Dedifferentiated amniotic fluid mesenchymal stem cell (primary cell): ENCODE results near the gene GZMA.

Experiments used
- DNase-seq: peaks from one replicate; pipeline ENCODE4 v3.0.0-alpha.2; 2016; ENCODE audit errors: extremely low spot score

GZMA gene

DNA sequence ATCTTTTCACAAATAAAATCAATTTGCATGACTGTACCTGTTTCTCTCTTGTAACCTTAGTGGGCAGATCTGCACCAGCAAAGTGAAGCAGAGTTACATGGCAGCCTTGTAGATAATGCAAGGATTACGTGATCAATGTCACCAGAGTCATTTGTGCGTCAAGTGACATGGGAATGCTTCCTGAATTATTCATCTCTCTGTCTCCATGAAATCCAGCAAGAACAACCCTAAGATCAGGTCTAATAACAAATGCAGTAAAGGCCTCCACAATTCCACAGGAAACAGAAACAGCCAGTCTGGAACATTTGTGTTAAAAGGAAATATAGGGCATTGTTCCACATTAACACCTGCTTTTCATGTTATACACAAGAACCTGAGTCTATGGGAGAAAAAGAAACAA is 7.8 kb downstream of the GZMA start:
- DNase-seq, result no peak

DNA sequence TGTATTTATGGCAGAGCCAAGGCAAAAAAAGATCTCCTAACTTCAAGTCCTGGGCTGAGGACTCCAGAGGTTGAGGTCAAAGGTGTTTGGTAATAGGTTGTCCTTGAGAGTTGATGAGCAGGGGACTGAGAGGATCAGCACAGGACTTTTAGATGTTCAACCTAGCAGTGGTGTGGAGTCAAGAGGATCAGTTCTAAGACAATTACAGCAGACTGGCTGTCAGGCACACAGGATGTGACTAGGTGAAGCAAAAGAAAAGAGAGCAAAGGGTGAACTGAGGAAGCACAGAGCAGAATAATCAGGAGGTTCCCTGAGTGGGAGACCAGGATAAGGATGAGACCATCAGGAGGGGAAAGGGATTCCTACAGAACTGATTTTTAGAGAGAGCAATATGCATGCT is 10.9 kb downstream of the GZMA start:
- DNase-seq, result no peak

DNA sequence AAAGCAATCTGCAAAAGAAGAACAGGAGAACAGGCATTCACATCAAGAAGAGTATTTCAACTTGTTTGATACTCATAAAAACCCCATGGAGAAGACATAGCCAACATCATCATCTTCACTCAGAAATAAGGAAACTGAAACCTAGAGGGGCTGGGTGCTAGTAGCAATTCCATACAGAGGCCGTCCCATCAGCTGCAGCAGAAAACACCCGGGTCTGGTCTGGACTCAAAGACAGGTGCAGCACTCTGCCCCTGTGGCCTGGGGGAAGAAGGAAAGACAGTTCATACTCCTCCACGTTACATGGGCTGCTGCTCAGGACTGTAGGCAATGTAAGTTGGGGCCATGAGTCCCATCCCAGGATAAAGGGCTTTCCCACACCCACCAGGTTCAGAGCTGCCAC is 11.6 kb downstream of the GZMA start:
- DNase-seq, result no peak

DNA sequence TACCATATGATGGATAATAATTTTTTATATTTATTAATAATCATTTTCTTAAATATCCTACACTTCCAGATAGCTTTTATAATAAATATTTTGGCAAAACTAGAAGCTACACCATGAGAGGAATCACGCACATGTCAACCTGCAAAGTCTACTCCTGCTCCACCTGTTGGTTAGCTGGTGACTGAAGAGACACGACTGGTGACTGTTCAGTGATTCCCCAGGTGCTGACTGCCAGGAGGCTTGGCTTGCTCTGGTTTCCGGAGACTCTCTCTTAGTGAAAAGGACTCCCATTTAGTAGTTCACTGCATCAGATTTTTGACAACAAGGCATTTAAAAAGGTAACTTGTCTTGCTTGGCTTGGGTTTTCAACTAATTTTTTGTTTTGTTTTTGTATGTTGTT is 20.9 kb downstream of the GZMA start:
- no peak for DNase-seq

DNA sequence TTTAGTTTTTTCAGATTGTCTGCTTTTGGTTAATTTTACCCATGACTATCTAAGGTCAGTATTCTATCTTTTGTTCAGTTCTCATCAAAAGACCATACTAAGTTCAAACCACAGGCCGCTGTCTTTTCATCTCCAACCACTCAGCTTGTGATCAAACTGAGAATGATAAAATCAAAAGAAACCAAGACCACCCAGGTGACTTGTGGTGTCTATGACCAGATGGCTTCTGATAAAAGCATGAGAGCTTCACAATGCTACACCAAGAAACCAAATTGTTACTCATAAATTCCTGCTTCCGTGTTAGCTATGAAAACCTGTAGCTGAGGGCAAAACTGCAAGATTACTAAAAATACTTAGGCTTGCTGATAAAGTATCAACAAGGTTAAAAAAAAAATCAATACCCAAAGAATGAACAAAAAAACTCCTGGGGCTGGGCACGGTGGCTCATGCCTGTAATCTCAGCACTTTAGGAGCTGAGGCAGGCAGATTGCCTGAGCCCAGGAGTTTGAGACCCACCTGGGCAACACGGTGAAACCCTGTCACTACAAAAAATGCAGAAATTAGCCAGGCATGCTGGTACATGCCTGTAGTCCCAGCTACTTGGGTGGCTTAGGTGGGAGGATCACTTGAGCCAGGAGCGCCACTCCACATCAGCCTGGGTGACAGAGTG is 31.7 kb downstream of the GZMA start:
- DNase-seq, result no peak

DNA sequence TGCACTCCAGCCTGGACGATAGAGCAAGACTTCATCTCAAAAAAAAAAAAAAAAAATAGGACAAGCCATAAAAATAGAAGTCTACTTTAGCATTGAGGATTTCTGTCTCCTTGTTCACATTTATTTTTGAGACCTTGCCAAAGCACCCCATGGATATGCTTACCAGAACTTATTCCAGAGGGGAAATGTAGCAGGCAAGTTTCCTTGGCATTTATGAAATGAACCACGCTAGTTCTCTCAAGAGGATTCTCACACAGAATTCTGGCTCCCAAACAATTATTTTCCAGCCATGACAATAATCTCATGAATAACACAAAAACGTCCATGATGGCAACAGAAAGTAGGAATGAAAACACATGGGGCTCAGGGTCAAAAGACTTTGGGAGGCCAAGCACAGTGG is 34.1 kb downstream of the GZMA start:
- DNase-seq, result no peak

DNA sequence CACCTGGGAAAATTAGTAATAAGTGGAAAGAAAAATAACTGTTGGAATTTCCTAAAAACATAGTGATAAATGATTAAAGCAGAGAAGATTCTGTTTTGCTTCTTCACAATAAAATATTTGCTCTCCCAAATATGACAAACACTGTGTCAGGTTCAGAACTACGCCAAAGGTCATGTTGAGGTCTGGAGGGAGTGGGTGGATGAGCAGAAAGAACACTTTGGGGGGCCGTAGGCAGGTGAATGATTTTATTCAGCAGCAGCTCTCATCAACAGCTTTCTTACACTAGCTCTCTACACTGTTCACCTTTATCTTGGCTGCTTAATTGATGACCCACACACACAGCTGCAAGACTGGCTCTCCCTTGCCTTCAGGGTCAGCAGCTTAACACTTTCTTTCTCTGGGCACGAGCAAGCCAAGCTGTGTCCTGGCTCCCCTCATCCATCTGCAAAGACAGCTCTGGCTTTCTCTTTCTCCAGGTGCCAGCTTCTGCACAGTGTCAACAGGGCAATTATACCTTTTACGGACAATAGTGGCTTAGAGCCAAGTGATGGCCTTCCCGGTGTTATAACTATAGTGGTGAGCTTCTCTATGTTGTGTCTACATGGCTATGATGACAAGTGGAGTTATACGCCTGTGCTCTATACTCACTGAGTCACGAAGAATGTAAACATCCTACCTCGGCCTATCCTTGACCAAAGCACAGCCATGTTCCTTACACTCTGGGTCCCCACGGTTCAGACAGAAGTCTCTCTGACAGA is 38.6 kb downstream of the GZMA start:
- no peak for DNase-seq

DNA sequence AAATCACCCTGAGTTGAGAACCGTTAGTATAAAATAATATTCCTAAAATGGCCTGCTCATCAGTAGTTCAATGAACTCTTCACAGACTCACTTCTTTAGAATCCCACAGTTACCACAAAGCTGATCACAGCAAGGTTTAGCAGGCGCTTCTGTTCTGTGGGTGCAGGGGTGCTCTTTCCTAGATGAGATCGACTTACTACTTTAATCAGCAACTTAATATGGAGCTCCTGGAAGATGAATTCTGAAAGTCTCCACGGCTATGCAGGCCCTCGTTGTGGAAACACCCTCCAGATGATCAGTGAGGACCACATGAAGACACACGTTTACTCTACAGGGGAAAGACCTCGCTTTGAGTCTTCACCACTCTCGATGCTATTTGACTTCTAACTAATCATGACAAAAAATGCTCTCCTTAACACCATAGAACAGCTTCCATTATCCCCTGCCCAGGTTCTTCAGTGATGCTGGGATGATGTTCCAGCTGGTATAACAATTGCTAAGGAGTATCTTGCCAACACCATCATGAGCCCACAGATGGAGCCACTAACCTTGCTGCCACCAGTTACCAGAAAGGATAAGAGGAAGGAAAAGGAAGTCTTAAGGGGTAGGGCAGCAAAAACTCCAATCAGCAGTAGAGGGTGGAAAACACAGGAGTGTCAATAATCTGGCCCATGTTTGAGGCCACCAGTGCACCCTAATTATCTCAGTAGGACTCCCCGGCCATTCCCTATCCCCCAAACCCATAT is 39.7 kb downstream of the GZMA start:
- no peak for DNase-seq

DNA sequence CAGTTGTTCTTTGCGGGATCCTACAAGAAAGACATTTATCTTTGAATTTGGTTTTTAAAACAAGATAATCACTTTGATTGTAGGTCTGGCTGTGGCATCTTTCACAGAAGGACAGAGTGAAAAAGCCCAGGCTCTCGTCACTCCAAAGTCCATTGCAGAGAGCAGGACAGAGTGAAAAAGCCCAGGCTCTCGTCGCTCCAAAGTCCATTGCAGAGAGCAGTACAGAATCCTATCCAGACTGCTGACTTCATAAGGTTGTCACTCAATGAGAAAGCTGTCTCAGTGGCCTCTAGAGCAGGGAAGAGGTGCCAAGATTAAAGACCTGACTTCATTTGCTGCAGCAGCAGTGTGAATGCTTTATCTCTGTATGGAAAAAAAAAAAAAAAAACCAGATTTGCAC is 41.2 kb downstream of the GZMA start:
- DNase-seq, result no peak

DNA sequence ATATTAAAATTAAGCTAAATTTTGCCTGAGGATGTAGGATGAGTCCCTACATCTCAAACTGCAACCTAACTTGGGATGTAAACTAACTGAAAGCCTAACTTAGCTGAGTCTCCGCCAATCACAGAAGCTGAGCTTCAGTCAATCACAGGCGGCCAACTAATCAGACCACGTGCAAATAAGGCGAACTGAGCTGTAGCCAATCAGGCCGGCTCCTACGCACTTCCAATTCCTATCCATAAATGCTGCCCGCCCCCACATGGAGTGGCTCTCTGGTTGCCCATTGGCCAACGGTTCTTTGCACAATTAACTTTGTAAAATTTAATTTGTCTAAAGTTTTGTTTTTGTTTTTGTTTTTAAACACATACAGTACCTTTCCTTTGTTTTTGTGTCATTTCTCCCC is 43.6 kb downstream of the GZMA start:
- no peak for DNase-seq

DNA sequence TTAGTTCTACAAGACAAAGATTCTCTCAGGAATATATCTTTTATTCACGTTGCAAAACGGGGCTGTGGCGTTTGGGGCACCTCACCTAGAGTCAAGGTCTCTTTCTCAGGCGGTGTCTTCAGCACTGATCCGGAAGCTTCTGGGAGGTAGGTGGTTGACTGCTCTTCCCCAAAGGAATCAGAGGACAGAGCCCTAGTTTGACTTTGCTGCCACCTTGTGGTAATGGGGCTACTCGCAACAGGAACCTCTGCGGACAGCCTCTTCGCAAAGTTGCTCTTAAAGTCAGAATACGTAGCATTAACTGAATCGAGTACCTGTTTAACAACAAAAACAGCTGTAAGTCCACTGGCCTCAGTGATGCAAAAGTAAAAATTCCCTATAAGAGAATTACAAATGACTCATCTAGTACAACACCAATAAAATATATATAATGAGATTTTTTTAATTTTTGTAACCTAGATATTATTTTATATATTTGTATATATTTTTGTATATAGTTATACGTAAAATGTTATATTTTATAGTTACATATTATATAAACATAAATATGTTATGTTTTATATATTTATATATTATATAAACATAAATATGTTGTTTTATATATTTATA is 44.2 kb downstream of the GZMA start:
- DNase-seq, result peak; percentile 88

DNA sequence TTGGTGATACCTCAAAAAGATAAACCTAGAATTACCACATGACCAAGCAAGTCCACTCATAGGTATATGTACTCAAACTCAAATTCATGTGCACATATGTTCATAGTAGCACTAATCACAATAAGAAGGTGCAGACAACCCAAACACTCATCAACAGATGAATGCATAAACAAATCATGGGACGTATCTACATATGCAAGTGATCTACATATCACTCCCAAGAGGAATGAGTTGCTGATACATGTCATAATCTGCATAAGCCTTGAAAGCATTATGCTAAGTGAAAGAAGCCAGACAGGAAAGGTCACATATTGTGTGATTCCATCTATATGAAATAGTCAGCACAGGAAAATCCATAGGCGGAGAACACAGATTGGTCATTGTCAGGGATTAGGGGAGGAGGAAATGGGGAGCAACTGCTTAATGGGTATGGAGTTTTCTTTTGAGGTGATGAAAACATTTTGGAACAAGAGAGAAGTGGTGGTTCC is 46.9 kb downstream of the GZMA start:
- DNase-seq, result no peak

DNA sequence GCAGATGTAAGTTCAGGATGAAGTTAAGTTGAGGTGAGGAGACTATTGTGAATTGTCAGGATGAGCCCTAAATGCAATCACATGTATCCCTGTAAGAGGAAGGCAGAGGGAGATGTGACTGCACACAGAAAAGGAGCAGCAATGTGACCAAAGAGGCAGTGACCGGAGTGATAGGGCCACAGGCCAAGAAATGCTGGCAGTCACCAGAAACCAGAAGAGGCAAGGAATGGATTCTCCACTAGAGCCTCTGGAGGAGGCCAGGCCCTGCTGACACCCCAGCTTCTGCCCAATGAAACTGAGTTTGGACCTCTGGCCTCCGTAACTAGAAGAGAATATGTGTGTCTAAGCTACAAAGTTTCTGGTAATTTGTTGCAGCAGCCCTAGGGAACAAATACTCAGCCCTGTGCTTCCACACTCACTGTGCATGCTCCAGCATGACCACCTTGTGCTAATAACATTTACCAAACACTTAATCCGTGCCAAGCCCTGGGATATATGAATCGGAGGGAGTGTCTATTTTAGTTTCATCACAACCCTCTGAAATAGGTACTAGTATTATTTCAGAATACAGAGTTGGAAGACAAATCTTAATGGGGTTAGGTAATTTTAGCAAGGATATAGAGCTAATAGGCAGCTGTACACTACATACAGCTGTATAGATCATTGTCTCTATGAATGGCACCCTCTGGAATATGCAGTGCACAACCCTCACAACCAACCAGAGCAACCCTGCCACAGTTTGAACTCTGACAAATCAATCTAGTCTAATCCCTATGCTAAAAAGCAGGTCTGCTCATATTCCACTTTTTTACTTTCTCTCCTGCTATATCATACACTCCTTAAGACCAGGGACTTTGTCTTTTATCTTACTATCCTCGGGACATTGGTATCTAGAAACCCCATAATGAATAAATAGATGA is 49.7 kb downstream of the GZMA start:
- peak; percentile 34 for DNase-seq

DNA sequence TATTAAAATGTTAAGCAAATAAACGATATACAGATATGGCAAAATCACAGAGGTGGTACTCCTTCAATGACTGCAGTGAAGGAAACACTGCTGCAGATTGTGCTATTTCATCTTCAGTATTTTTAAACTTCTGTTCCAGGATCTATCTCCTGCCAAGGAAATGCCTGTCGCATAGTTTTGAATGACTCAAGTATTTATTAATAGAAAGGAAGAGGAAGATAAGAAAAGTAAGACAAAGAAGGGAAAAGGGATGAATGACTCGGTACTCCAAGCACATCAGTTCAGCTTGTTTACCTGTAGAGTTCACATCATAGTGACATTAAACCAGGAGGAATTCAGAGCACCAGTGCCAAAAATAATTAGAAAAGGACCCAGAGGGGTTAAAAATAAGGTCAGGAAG is 52.4 kb downstream of the GZMA start:
- peak; percentile 51 for DNase-seq
